HepG2 (cell line): ENCODE results near the gene PHF2. TPM values are rescaled to one million over a fixed set of nuclear protein-coding genes. Genes with fewer than 3 reads are reported as not detected.

Experiments used
- ATAC-seq: fragments of 200-7000 bp; cut with Tn5 transposase; 3 replicates; pipeline ENCODE4 v1.9.1; 2020; ENCODE audit warnings: mild to moderate bottlenecking, moderate library complexity
- BruUV-seq: library from RNA; stranded (reverse); fragments of 400-500 nt; replicated peaks from 2 replicates; lab custom pipeline; 2021; lab: Mats Ljungman, UMichigan
- CTCF ChIA-PET: fragments of 300-600 bp; formaldehyde crosslinking; extraction: SDS; loops from one replicate; lab custom pipeline; 2021; ENCODE audit warnings: low total read pairs, inconsistent platforms, low intra/inter-chr PET ratio; lab: Yijun Ruan, JAX
- POLR2A ChIA-PET: fragments of 350-600 bp; sonication (Branson Sonifier 250); formaldehyde crosslinking; loops from one replicate; lab custom pipeline; 2020; ENCODE audit warnings: antibody characterized with exemption, inconsistent platforms; lab: Yijun Ruan, JAX
- DNase-seq: peaks from one replicate; pipeline ENCODE4 v3.0.0-alpha.2; 2015; ENCODE audit warnings: low spot score
- FAIRE-seq: peaks from 3 replicates; lab custom pipeline; 2011; peaks lifted over from hg19 to GRCh38; lab: Jason Lieb, UNC
- H2AFZ ChIP-seq: one replicate; pipeline ENCODE4 v1.6.1; 2011; ENCODE audit warnings: low read length, inconsistent platforms
- H3K27ac ChIP-seq: fragments of 300-600 bp; 3 replicates; pipeline ENCODE4 v1.8.0; 2011; ENCODE audit warnings: mixed run types, mild to moderate bottlenecking, mixed read lengths, low read length, inconsistent platforms; ENCODE audit not compliant: insufficient read depth; ENCODE audit errors: extremely low read length
- H3K27me3 ChIP-seq, 2 experiments: fragments of 200-600 bp in 1 of 2; 2 replicates in 1 of 2; 3 replicates in 1 of 2; pipeline versions ENCODE4 v1.6.0 to v1.8.0; 2011; ENCODE audit warnings: low read length in 2 of 2, mild to moderate bottlenecking in 2 of 2, moderate library complexity in 2 of 2, inconsistent platforms in 1 of 2; ENCODE audit not compliant: insufficient read depth in 2 of 2, control insufficient read depth in 1 of 2
- H3K36me3 ChIP-seq, 2 experiments: fragments of 200-600 bp in 1 of 2; replicated peaks in 1 of 2; 2 replicates in 1 of 2; 3 replicates in 1 of 2; pipeline versions ENCODE4 v1.5.1 to v1.8.0; 2011; ENCODE audit warnings: low read length in 2 of 2, inconsistent platforms in 1 of 2; ENCODE audit not compliant: insufficient read depth in 2 of 2, control insufficient read depth in 1 of 2
- H3K4me1 ChIP-seq: 2 replicates; pipeline ENCODE4 v1.5.1; 2012; ENCODE audit warnings: low read length, inconsistent platforms; ENCODE audit not compliant: insufficient read depth
- H3K4me2 ChIP-seq: 2 replicates; pipeline ENCODE4 v1.6.0; 2011; ENCODE audit warnings: low read depth, low read length, inconsistent platforms
- H3K4me3 ChIP-seq, 3 experiments: fragments of 200-600 bp in 1 of 3; sonication (generic), shearing (Covaris generic) in 1 of 3; replicated peaks in 1 of 3; 2 replicates each; pipeline ENCODE4 v1.5.1; 2011 to 2016; ENCODE audit warnings: low read length in 3 of 3, inconsistent platforms in 2 of 3, low read depth in 2 of 3, mild to moderate bottlenecking in 2 of 3, control low read depth in 1 of 3, mixed read lengths in 1 of 3; ENCODE audit not compliant: insufficient read depth in 1 of 3
- H3K79me2 ChIP-seq: one replicate; pipeline ENCODE4 v1.6.1; 2011; ENCODE audit warnings: low read length, inconsistent platforms; ENCODE audit not compliant: insufficient read depth
- H3K9ac ChIP-seq: 2 replicates; pipeline ENCODE4 v1.6.0; 2011; ENCODE audit warnings: mild to moderate bottlenecking, low read depth, low read length, inconsistent platforms; ENCODE audit not compliant: insufficient read depth
- H3K9me3 ChIP-seq: 2 replicates; pipeline ENCODE4 v1.5.1; 2012; ENCODE audit warnings: mild to moderate bottlenecking, low read length
- H4K20me1 ChIP-seq: 2 replicates; pipeline ENCODE4 v1.6.0; 2011; ENCODE audit warnings: inconsistent platforms, mild to moderate bottlenecking, low read length, moderate library complexity; ENCODE audit not compliant: insufficient read depth
- NBN ChIP-seq: fragments of 450-650 bp; conservative IDR thresholded peaks from 2 replicates; pipeline ENCODE4 v1.6.1; 2017
- WIZ ChIP-seq: sonication (generic); formaldehyde crosslinking; IDR thresholded peaks from 2 replicates; pipeline ENCODE4 v1.5.1; 2020; ENCODE audit warnings: mild to moderate bottlenecking, missing genetic modification reagents
- WGBS: methylation state at CpG from one replicate; pipeline ENCODE4 v1.1.6; 2017; ENCODE audit warnings: low lambda C conversion rate; 5-methylcytosine and 5-hydroxymethylcytosine counted together
- in situ Hi-C: cut with HindIII; loops from 2 replicates; pipeline ENCODE4 v1.10.0; 2017; ENCODE audit warnings: low pct_unique_long_range_greater_than_20kb; ENCODE audit not compliant: extremely low pct_ligation_motif_present
- intact Hi-C: fragments of 100-400 bp; cut with micrococcal nuclease; formaldehyde crosslinking; loops from one replicate; pipeline ENCODE4 v1.10.0; 2022; ENCODE audit not compliant: unreplicated experiment
- polyA plus RNA-seq, 8 experiments: library from polyadenylated mRNA; depleted of rRNA in 3 of 8; stranded (reverse) in 7 of 8; unstranded in 1 of 8; fragments of >200 nt; fragmentation: Illumina TruSeq in 4 of 8; extraction: Trizol in 4 of 8; gene quantifications; 2 replicates each; pipeline versions ENCODE4 v1.2.1 to v1.2.3, GENCODE V29; 2011 to 2016; ENCODE audit warnings: low read depth in 4 of 8, missing spikeins in 1 of 8, mixed read lengths in 1 of 8; ENCODE audit not compliant: insufficient read depth in 1 of 8
- total RNA-seq, 5 experiments: library from RNA; depleted of rRNA; stranded (reverse); fragments of >200 nt; fragmentation: Illumina TruSeq; extraction: Trizol; gene quantifications; 2 replicates each; pipeline ENCODE4 v1.2.3, GENCODE V29; 2016; ENCODE audit warnings: low read depth in 1 of 5
- TF ChIP-seq, protein P1 (sequence below): sonication (generic); formaldehyde crosslinking; IDR thresholded peaks from 2 replicates; pipeline ENCODE4 v1.4.0; 2020; ENCODE audit warnings: mild to moderate bottlenecking, missing genetic modification reagents

PHF2 gene
- total and polyA plus RNA-seq, 2 of the 13 experiments (the other 11 are each of a cell fraction or from before 2014, with no cell fraction given): 6.6 to 9.1 TPM

GRCh38 chr9:93684806-93685543 lies 108.6 kb downstream of the PHF2 start:
- peaks cover 19% of the 10 kb centered on the region for H3K4me1 ChIP-seq
- no TSS peak for BruUV-seq
- no peak overlapping the region for H3K4me3 ChIP-seq
- no peak overlapping the region for H3K27ac ChIP-seq
- no peaks in the 10 kb centered on the region for H3K79me2 ChIP-seq
- no peaks in the 10 kb centered on the region for H4K20me1 ChIP-seq
- ChIA-PET POLR2A (no interaction called here), CTCF (interaction anchor here (1.3 kb wide), 1 partner anchor 278 kb away, joined by 4 read pairs; no protein-coding TSS in a partner anchor)
- intact Hi-C loops (no loop called here), in situ Hi-C loops (loop anchor here (5.0 kb wide), 1 partner anchor 277 kb away; no protein-coding TSS in a partner anchor)
- H2AFZ ChIP-seq: no peak overlapping the region
- H3K27me3 ChIP-seq: 0 out of 5 replicates have a peak, but pooled peaks cover 0 to 1% of the 10 kb centered on the region in 2 experiments
- TF ChIP-seq, protein P1, sequence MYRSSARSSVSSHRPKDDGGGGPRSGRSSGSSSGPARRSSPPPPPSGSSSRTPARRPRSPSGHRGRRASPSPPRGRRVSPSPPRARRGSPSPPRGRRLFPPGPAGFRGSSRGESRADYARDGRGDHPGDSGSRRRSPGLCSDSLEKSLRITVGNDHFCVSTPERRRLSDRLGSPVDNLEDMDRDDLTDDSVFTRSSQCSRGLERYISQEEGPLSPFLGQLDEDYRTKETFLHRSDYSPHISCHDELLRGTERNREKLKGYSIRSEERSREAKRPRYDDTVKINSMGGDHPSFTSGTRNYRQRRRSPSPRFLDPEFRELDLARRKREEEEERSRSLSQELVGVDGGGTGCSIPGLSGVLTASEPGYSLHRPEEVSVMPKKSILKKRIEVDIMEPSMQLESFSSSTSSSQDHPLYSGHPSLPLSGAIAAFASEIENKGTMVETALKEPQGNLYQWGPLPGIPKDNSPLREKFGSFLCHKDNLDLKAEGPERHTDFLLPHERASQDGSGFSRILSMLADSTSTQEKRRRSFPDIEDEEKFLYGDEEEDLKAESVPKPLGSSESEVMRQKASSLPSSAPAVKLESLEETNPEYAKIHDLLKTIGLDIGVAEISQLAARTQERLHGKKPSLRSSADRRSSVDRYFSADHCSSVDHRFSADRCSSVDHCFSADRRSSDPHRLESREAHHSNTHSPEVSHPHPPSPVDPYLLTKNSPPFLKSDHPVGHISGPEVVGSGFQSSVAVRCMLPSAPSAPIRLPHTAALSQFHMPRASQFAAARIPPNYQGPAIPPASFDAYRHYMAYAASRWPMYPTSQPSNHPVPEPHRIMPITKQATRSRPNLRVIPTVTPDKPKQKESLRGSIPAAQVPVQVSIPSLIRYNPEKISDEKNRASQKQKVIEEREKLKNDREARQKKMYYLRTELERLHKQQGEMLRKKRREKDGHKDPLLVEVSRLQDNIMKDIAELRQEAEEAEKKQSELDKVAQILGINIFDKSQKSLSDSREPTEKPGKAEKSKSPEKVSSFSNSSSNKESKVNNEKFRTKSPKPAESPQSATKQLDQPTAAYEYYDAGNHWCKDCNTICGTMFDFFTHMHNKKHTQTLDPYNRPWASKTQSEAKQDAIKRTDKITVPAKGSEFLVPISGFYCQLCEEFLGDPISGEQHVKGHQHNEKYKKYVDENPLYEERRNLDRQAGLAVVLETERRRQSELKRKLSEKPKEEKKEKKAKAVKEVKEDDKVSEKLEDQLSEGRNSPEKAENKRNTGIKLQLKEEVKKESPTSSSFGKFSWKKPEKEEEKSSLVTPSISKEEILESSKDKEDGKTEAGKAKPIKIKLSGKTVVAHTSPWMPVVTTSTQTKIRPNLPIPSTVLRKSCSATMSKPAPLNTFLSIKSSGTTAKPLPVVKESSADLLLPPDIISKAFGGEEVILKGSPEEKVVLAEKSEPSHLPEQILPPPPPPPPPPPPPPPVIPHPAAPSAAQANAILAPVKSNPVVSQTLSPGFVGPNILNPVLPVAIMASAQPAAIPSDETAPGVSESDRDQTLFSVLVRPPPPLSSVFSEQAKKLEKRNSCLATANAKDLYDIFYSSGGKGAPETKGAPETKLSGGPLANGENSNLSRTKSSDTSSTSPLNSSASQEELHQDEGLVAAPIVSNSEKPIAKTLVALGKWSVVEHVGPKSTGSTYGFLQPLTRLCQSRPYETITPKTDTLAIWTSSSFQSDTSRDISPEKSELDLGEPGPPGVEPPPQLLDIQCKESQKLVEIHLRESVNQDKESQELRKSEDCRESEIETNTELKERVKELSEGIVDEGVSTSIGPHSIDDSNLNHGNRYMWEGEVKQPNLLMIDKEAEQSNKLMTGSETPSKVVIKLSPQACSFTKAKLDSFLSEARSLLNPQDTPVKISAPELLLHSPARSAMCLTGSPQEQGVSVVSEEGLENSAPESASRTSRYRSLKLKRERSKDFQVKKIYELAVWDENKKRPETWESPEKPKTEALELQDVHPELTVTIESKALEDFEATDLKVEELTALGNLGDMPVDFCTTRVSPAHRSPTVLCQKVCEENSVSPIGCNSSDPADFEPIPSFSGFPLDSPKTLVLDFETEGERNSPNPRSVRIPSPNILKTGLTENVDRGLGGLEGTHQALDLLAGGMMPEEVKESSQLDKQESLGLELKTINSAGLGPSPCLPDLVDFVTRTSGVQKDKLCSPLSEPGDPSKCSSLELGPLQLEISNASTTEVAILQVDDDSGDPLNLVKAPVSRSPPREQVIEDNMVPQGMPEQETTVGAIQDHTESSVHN (CRISPR knock-in tag): no peak
- TF ChIP-seq WIZ (CRISPR knock-in tag): no peak
- no peak for TF ChIP-seq NBN
- DNase-seq (no peak), FAIRE-seq (no peak), ATAC-seq (no peak)
- H3K36me3 ChIP-seq: no peaks in the 10 kb centered on the region
- no peak overlapping the region for H3K4me2 ChIP-seq
- peaks cover 14% of the 10 kb centered on the region for H3K9me3 ChIP-seq
- H3K9ac ChIP-seq: no peak overlapping the region
- 32% methylated on average over 9 of the region's 11 CpGs for WGBS
